WERI-Rb-1 (cell line): Measurements from ENCODE around the gene SMIM14.

ENCODE experiments used
- DNase-seq: peaks from one replicate; pipeline ENCODE4 v3.0.0-alpha.2; 2020
- H3K27ac ChIP-seq: fragments of 250-450 bp; sonication (Bioruptor Pico); 2 replicates; pipeline ENCODE4 v1.5.1; 2020; ENCODE audit warnings: mild to moderate bottlenecking, moderate library complexity
- H3K27me3 ChIP-seq: fragments of 250-450 bp; sonication (Bioruptor Pico); 2 replicates; pipeline ENCODE4 v1.5.1; 2021; ENCODE audit warnings: mild to moderate bottlenecking, low read depth, moderate library complexity; ENCODE audit not compliant: insufficient read depth, severe bottlenecking
- H3K36me3 ChIP-seq: fragments of 250-450 bp; sonication (Bioruptor Pico); 2 replicates; pipeline ENCODE4 v1.5.1; 2020; ENCODE audit warnings: mild to moderate bottlenecking, moderate library complexity
- H3K4me3 ChIP-seq: 2 replicates; pipeline ENCODE4 v1.5.1; 2011; ENCODE audit warnings: low read depth, mild to moderate bottlenecking, control low read depth, low read length
- H3K9me3 ChIP-seq: fragments of 250-450 bp; sonication (Bioruptor Pico); 2 replicates; pipeline ENCODE4 v1.5.1; 2021; ENCODE audit warnings: mild to moderate bottlenecking, moderate library complexity; ENCODE audit not compliant: severe bottlenecking
- CTCF ChIP-seq: IDR thresholded peaks from 2 replicates; pipeline ENCODE4 v1.5.1; 2011; ENCODE audit warnings: low read depth, mild to moderate bottlenecking, control low read depth, inconsistent platforms, low read length

SMIM14 gene

GRCh38 chr4:39608451-39608850 lies 30.2 kb downstream of the SMIM14 start:
- Histone ChIP-seq H3K27me3 (no peaks in the 10 kb centered on the region), H3K27ac (no peak overlapping the region), H3K4me3 (no peak overlapping the region), H3K36me3 (no peaks in the 10 kb centered on the region), H3K9me3 (peaks cover 8% of the 10 kb centered on the region)
- TF ChIP-seq CTCF: no peak
- DNase-seq: no peak

GRCh38 chr4:39606747-39607146 lies 31.9 kb downstream of the SMIM14 start:
- no peak for TF ChIP-seq CTCF
- no peak for DNase-seq
- no peaks in the 10 kb centered on the region for H3K36me3 ChIP-seq
- no peak overlapping the region for H3K27ac ChIP-seq
- H3K9me3 ChIP-seq: peaks cover 8% of the 10 kb centered on the region
- no peaks in the 10 kb centered on the region for H3K27me3 ChIP-seq
- H3K4me3 ChIP-seq: no peak overlapping the region

- H3K36me3 ChIP-seq: no peaks in the 10 kb centered on the region
- no peak for DNase-seq
- no peak overlapping the region for H3K4me3 ChIP-seq
- no peaks in the 10 kb centered on the region for H3K27me3 ChIP-seq
- no peak for TF ChIP-seq CTCF
- H3K9me3 ChIP-seq: no peaks in the 10 kb centered on the region
- H3K27ac ChIP-seq: no peak overlapping the region
These were observed 40.8 kb downstream of the SMIM14 start for GRCh38 chr4:39597695-39598381.

GRCh38 chr4:39596971-39597370 lies 41.7 kb downstream of the SMIM14 start:
- DNase-seq: no peak
- H3K4me3 ChIP-seq: no peak overlapping the region

GRCh38 chr4:39591290-39591689 lies 47.4 kb downstream of the SMIM14 start:
- DNase-seq: no peak
- H3K4me3 ChIP-seq: no peak overlapping the region
- H3K9me3 ChIP-seq: no peaks in the 10 kb centered on the region
- H3K27me3 ChIP-seq: no peaks in the 10 kb centered on the region
- TF ChIP-seq CTCF: no peak
- no peak overlapping the region for H3K27ac ChIP-seq
- H3K36me3 ChIP-seq: no peaks in the 10 kb centered on the region

More at GRCh38 chr4:39596971-39597370, 41.7 kb downstream of the SMIM14 start:
- no peaks in the 10 kb centered on the region for H3K9me3 ChIP-seq
- H3K36me3 ChIP-seq: no peaks in the 10 kb centered on the region
- no peaks in the 10 kb centered on the region for H3K27me3 ChIP-seq
- no peak overlapping the region for H3K27ac ChIP-seq
- TF ChIP-seq CTCF: no peak

- TF ChIP-seq CTCF: no peak
- Histone ChIP-seq H3K4me3 (no peak overlapping the region), H3K9me3 (no peaks in the 10 kb centered on the region), H3K27ac (no peak overlapping the region), H3K27me3 (no peaks in the 10 kb centered on the region), H3K36me3 (no peaks in the 10 kb centered on the region)
- no peak for DNase-seq
These were observed 50.8 kb downstream of the SMIM14 start for GRCh38 chr4:39587881-39588280.
